GM12878 (cell line): ENCODE measurements around the gene FCAMR. TPM values are rescaled to one million over a fixed set of nuclear protein-coding genes. Genes with fewer than 3 reads are reported as not detected.

ENCODE experiments used
- ATAC-seq: fragments of 200-7000 bp; cut with Tn5 transposase; 3 replicates; pipeline ENCODE4 v1.9.1; 2020; ENCODE audit warnings: mild to moderate bottlenecking, moderate library complexity
- BruUV-seq: library from RNA; stranded (reverse); fragments of 400-500 nt; replicated peaks from 2 replicates; lab custom pipeline; 2021; lab: Mats Ljungman, UMichigan
- CTCF ChIA-PET: fragments of 300-600 bp; sonication (Branson Sonifier 250); formaldehyde crosslinking; extraction: SDS; loops from one replicate; lab custom pipeline; 2021; ENCODE audit warnings: inconsistent platforms; lab: Yijun Ruan, JAX
- POLR2A ChIA-PET: fragments of 350-600 bp; formaldehyde crosslinking; extraction: SDS; loops from one replicate; lab custom pipeline; 2021; ENCODE audit warnings: inconsistent platforms; lab: Charles Lee
- RAD21 ChIA-PET: fragments of 300-600 bp; sonication (Branson Sonifier 250); formaldehyde crosslinking; loops from one replicate; lab custom pipeline; 2023; ENCODE audit warnings: antibody characterized with exemption; ENCODE audit not compliant: unreplicated experiment; lab: Charles Lee
- SMC1A ChIA-PET: fragments of 300-600 bp; sonication (Branson Sonifier 250); formaldehyde crosslinking; loops from one replicate; lab custom pipeline; 2023; ENCODE audit not compliant: unreplicated experiment, uncharacterized antibody; lab: Charles Lee
- DNase-seq: peaks from one replicate; pipeline ENCODE4 v3.0.0-alpha.2; 2011; ENCODE audit warnings: low read depth, low spot score
- FAIRE-seq: peaks from 3 replicates; lab custom pipeline; 2011; peaks lifted over from hg19 to GRCh38; lab: Jason Lieb, UNC
- H2AFZ ChIP-seq: 2 replicates; pipeline ENCODE4 v1.6.0; 2011; ENCODE audit warnings: low read depth, low read length, control low read depth; ENCODE audit not compliant: control insufficient read depth
- H3K27ac ChIP-seq: 2 replicates; pipeline ENCODE4 v1.5.1; 2011; ENCODE audit warnings: control low read depth; ENCODE audit not compliant: control insufficient read depth, insufficient read depth
- H3K27me3 ChIP-seq, 2 experiments: replicated peaks in 1 of 2; 2 replicates each; pipeline versions ENCODE4 v1.6.0 to v1.6.1; 2011; ENCODE audit warnings: low read length in 1 of 2; ENCODE audit not compliant: control insufficient read depth in 2 of 2, insufficient read depth in 2 of 2
- H3K36me3 ChIP-seq, 2 experiments: 2 replicates each; pipeline ENCODE4 v1.5.1; 2011; ENCODE audit warnings: low read length in 1 of 2; ENCODE audit not compliant: control insufficient read depth in 2 of 2, insufficient read depth in 2 of 2
- H3K4me1 ChIP-seq: 2 replicates; pipeline ENCODE4 v1.6.1; 2011; ENCODE audit warnings: mild to moderate bottlenecking, low read length, moderate library complexity, mixed read lengths; ENCODE audit not compliant: control insufficient read depth, insufficient read depth
- H3K4me2 ChIP-seq: 2 replicates; pipeline ENCODE4 v1.6.0; 2011; ENCODE audit warnings: control low read depth; ENCODE audit not compliant: control insufficient read depth, insufficient read depth
- H3K4me3 ChIP-seq: fragments of 200-600 bp; sonication (generic); 2 replicates; pipeline ENCODE4 v1.5.1; 2016
- H3K79me2 ChIP-seq: 2 replicates; pipeline ENCODE4 v1.6.0; 2011; ENCODE audit warnings: low read length; ENCODE audit not compliant: control insufficient read depth, insufficient read depth
- H3K9ac ChIP-seq: 2 replicates; pipeline ENCODE4 v1.8.0; 2011; ENCODE audit warnings: low read length, control low read depth, mixed read lengths; ENCODE audit not compliant: control insufficient read depth, insufficient read depth
- H3K9me3 ChIP-seq: replicated peaks from 3 replicates; pipeline ENCODE4 v1.5.1; 2011; ENCODE audit warnings: mild to moderate bottlenecking, low read length; ENCODE audit not compliant: control insufficient read depth, insufficient read depth
- H4K20me1 ChIP-seq: 2 replicates; pipeline ENCODE4 v1.6.0; 2011; ENCODE audit not compliant: control insufficient read depth, insufficient read depth
- BHLHE40 ChIP-seq, 2 experiments: fragments of 450-650 bp in 1 of 2; IDR thresholded peaks; 2 replicates each; pipeline ENCODE4 v1.6.1; 2011 to 2017; ENCODE audit warnings: low read depth in 2 of 2, borderline replicate concordance in 1 of 2, improper control_type of control experiment in 1 of 2, low read length in 1 of 2, mild to moderate bottlenecking in 1 of 2
- ELK1 ChIP-seq: IDR thresholded peaks from 2 replicates; pipeline ENCODE4 v1.6.1; 2012; ENCODE audit warnings: low read depth, low read length, improper control_type of control experiment
- MEF2B ChIP-seq: fragments of 450-650 bp; IDR thresholded peaks from 2 replicates; pipeline ENCODE4 v1.6.1; 2018; ENCODE audit warnings: mild to moderate bottlenecking, moderate library complexity; ENCODE audit not compliant: partially characterized antibody, poor library complexity, severe bottlenecking
- PRDM15 ChIP-seq: fragments of 450-650 bp; formaldehyde crosslinking; IDR thresholded peaks from 2 replicates; pipeline ENCODE4 v1.4.0; 2020; ENCODE audit warnings: mild to moderate bottlenecking, moderate library complexity
- SMAD5 ChIP-seq: IDR thresholded peaks from 2 replicates; pipeline ENCODE4 v1.6.1; 2016; ENCODE audit warnings: antibody characterized with exemption, low read depth
- SREBF1 ChIP-seq: IDR thresholded peaks from 2 replicates; pipeline ENCODE4 v1.6.1; 2012; ENCODE audit warnings: mild to moderate bottlenecking, low read length
- USF1 ChIP-seq: IDR thresholded peaks from 2 replicates; pipeline ENCODE4 v1.6.1; 2011; ENCODE audit warnings: borderline replicate concordance, low read depth, mild to moderate bottlenecking, moderate library complexity, mixed read lengths, low read length; ENCODE audit not compliant: insufficient read depth; ENCODE audit errors: extremely low read length
- USF2 ChIP-seq: IDR thresholded peaks from 2 replicates; pipeline ENCODE4 v1.6.1; 2011; ENCODE audit warnings: low read depth, low read length, improper control_type of control experiment, borderline replicate concordance
- ZBTB40 ChIP-seq: fragments of 450-650 bp; IDR thresholded peaks from 2 replicates; pipeline ENCODE4 v1.6.1; 2016; ENCODE audit warnings: mild to moderate bottlenecking, moderate library complexity, borderline replicate concordance
- ZNF622 ChIP-seq: fragments of 450-650 bp; IDR thresholded peaks from 2 replicates; pipeline ENCODE4 v1.6.1; 2017; ENCODE audit warnings: mild to moderate bottlenecking, inconsistent platforms
- WGBS: methylation state at CpG from one replicate; pipeline ENCODE4 v1.1.6; 2016; ENCODE audit warnings: low lambda C conversion rate; ENCODE audit not compliant: insufficient replicate concordance, insufficient coverage; ENCODE audit errors: missing lambda C conversion rate; 5-methylcytosine and 5-hydroxymethylcytosine counted together
- in situ Hi-C: fragments of 300-500 bp; cut with MboI; formaldehyde crosslinking; loops from 9 replicates; pipeline ENCODE4 v1.14.3; 2018; ENCODE audit warnings: mixed read lengths
- intact Hi-C: fragments of 100-400 bp; cut with micrococcal nuclease; formaldehyde crosslinking; loops from one replicate; pipeline ENCODE4 v1.14.2; 2022; ENCODE audit not compliant: unreplicated experiment
- polyA plus RNA-seq, 11 experiments: library from polyadenylated mRNA; depleted of rRNA in 4 of 11; unstranded in 6 of 11; stranded (reverse) in 5 of 11; fragments of >200 nt; fragmentation: Nextera tagmentation in 4 of 11; fragmentation: Illumina TruSeq in 1 of 11; extraction: Ambion mirVana in 4 of 11; extraction: Trizol in 1 of 11; gene quantifications; 1 replicate in 1 of 11; 2 replicates in 10 of 11; pipeline versions ENCODE4 v1.2.1 to v1.2.3, GENCODE V29; 2011 to 2016; ENCODE audit warnings: inconsistent platforms in 2 of 11, missing spikeins in 2 of 11, low read depth in 1 of 11
- total RNA-seq, 4 experiments: library from RNA; depleted of rRNA in 3 of 4; stranded (reverse); fragments of >200 nt in 3 of 4; fragmentation: Illumina TruSeq in 1 of 4; extraction: Trizol in 1 of 4; gene quantifications; 2 replicates each; pipeline versions ENCODE4 v1.2.1 to v1.2.3, GENCODE V29; 2013 to 2021

The FCAMR gene
- total and polyA plus RNA-seq, 10 of the 15 experiments (the other 5 are each of a cell fraction or from before 2014, with no cell fraction given), result 0.04 to 0.15 (median 0.06) TPM; not detected in 3

- in situ Hi-C loops (no loop called here), intact Hi-C loops (no loop called here)
- Histone ChIP-seq H3K4me2 (no peak overlapping the region), H3K9ac (no peak overlapping the region), H3K4me3 (no peak overlapping the region), H3K27ac (no peak overlapping the region), H2AFZ (no peak overlapping the region), H3K27me3 (peaks cover 2 to 3% of the 10 kb centered on the region in 2 experiments), H3K9me3 (no peaks in the 10 kb centered on the region), H4K20me1 (no peaks in the 10 kb centered on the region), H3K4me1 (no peaks in the 10 kb centered on the region), H3K79me2 (no peaks in the 10 kb centered on the region), H3K36me3 (no peaks in the 10 kb centered on the region)
- DNase-seq (no peak), ATAC-seq (no peak), FAIRE-seq (no peak)
- ChIA-PET SMC1A (interaction anchor here (0.7 kb wide), 1 partner anchor 12 kb away, joined by 3 read pairs; no protein-coding TSS in a partner anchor), RAD21 (no interaction called here), POLR2A (no interaction called here), CTCF (interaction anchor here (0.7 to 4.4 kb wide), 12 partner anchors 7 to 505 kb away, joined by 3 to 35 read pairs (median 4); no protein-coding TSS in a partner anchor)
- BruUV-seq, result no TSS peak
- 6% methylated on average over 3 of the region's 3 CpGs for WGBS
- TF ChIP-seq BHLHE40 (IDR thresholded peaks at IDR 0.05; ENCODE audit: borderline replicate concordance in 1 of 2, low read depth in 2 of 2, low read length in 1 of 2) (no peak), SREBF1 (no peak), ZNF622 (no peak), ELK1 (no peak), SMAD5 (no peak), PRDM15 (CRISPR knock-in tag) (no peak), USF2 (no peak), ZBTB40 (no peak), USF1 (no peak), MEF2B (no peak)
These were observed 36.7 kb upstream of the FCAMR start for GRCh38 chr1:207006914-207007313.
